Stimulated activated naive CD8-positive, alpha-beta T cell treated with anti-CD3 and anti-CD28 coated beads, Interleukin-15, amount 100 ng/mL, for 72 hours (primary cell): ENCODE data around the gene SGMS1.

Source experiments
- ATAC-seq: fragments of 150-1000 bp; cut with Tn5 transposase; 2 replicates; pipeline ENCODE4 v1.10.0; 2021; ENCODE audit warnings: mild to moderate bottlenecking, moderate library complexity
- DNase-seq, 2 donors: peaks; one replicate each; pipeline ENCODE4 v3.0.0; 2021 to 2022
- H3K27ac Mint-ChIP-seq, 2 donors: one replicate each; pipeline ENCODE4 v1.8.0; 2022; ENCODE audit warnings: mild to moderate bottlenecking in 2 of 2, mixed read lengths in 2 of 2, moderate library complexity in 2 of 2
- H3K27me3 Mint-ChIP-seq: one replicate; pipeline ENCODE4 v1.8.0; 2022; ENCODE audit warnings: mixed read lengths
- H3K4me1 Mint-ChIP-seq: one replicate; pipeline ENCODE4 v1.8.0; 2022; ENCODE audit warnings: mild to moderate bottlenecking, mixed read lengths
- H3K4me3 Mint-ChIP-seq, 2 donors: one replicate each; pipeline ENCODE4 v1.8.0; 2022; ENCODE audit warnings: mild to moderate bottlenecking in 2 of 2, mixed read lengths in 2 of 2, moderate library complexity in 1 of 2
- H3K9me3 Mint-ChIP-seq, 2 donors: one replicate each; pipeline ENCODE4 v1.8.0; 2022; ENCODE audit warnings: mixed read lengths in 2 of 2

Gene SGMS1

DNA sequence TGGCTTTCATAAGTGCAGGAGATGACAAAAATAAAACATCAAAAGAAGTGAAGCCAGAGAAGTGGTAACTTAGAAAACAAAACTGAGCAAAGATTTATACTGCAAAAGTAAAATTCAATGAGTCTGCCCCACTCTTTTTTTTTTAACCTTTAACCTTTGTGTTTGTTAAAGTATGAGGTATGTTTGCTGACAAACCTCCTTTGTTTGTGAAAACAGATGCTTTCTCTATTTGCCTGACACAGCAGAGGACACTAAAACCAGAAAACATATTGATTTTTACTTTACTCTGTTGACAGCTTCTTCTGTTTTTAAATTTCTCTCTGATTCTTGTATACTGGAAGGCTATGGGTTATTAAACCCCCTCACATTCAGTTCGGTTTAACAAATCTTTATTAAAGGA is 57.6 kb downstream of the SGMS1 start:
- Mint-ChIP-seq H3K4me1 (peaks cover 22% of the 10 kb centered on the region), H3K9me3 (no peaks in the 10 kb centered on the region)
- no peak for ATAC-seq

GRCh38 chr10:50565301-50566083 is 58.3 kb downstream of the SGMS1 start:
- no peak for DNase-seq
- Mint-ChIP-seq H3K9me3 (no peaks in the 10 kb centered on the region), H3K27me3 (no peaks in the 10 kb centered on the region), H3K4me3 (no peak overlapping the region), H3K4me1 (peaks cover 22% of the 10 kb centered on the region), H3K27ac (no peak overlapping the region)
- no peak for ATAC-seq

More for the DNA sequence above, 57.6 kb downstream of the SGMS1 start:
- no peak for DNase-seq
- H3K27me3 Mint-ChIP-seq = no peaks in the 10 kb centered on the region
- H3K4me3 Mint-ChIP-seq = no peak overlapping the region
- H3K27ac Mint-ChIP-seq = no peak overlapping the region

DNA sequence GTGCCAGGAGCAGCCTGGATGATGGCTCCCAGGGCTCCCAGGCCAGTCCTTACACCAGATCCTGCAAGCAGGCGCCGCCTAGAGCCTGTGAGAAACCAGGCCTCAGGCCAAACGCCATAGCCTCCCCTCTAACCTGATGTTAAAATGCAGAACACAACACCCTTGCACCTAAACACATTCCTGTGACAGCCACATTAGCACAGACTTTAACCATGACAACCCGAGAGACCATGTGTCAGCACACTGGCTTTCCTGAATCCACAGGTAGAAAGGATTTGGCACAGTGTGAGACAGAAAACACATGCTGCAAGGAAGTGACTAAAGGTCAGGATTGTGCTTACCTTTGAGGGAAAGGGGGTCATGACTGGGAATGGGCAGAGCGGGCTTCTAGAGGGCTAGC is 59.9 kb downstream of the SGMS1 start:
- H3K4me3 Mint-ChIP-seq = no peak overlapping the region
- peaks cover 22% of the 10 kb centered on the region for H3K4me1 Mint-ChIP-seq

GRCh38 chr10:50561816-50562215 is 61.9 kb downstream of the SGMS1 start:
- no peak for DNase-seq
- ATAC-seq = no peak
- Mint-ChIP-seq H3K4me1 (peaks cover 22% of the 10 kb centered on the region), H3K27me3 (no peaks in the 10 kb centered on the region), H3K4me3 (no peak overlapping the region), H3K27ac (no peak overlapping the region), H3K9me3 (no peaks in the 10 kb centered on the region)

More for the DNA sequence above, 59.9 kb downstream of the SGMS1 start:
- no peak overlapping the region for H3K27ac Mint-ChIP-seq
- H3K9me3 Mint-ChIP-seq = no peaks in the 10 kb centered on the region
- DNase-seq (no peak), ATAC-seq (no peak)
- H3K27me3 Mint-ChIP-seq = no peaks in the 10 kb centered on the region

GRCh38 chr10:50561266-50561665 is 62.5 kb downstream of the SGMS1 start:
- H3K27ac Mint-ChIP-seq = no peak overlapping the region
- no peaks in the 10 kb centered on the region for H3K27me3 Mint-ChIP-seq
- ATAC-seq (no peak), DNase-seq (no peak)
- no peaks in the 10 kb centered on the region for H3K9me3 Mint-ChIP-seq
- H3K4me1 Mint-ChIP-seq = peaks cover 27% of the 10 kb centered on the region
- H3K4me3 Mint-ChIP-seq = no peak overlapping the region

- Mint-ChIP-seq H3K4me1 (peaks cover 28% of the 10 kb centered on the region), H3K27me3 (no peaks in the 10 kb centered on the region), H3K27ac (no peak overlapping the region), H3K4me3 (no peak overlapping the region), H3K9me3 (no peaks in the 10 kb centered on the region)
- no peak for DNase-seq
- no peak for ATAC-seq
Observed at GRCh38 chr10:50560370-50560769, 63.4 kb downstream of the SGMS1 start.

- no peak for DNase-seq
- Mint-ChIP-seq H3K4me1 (peaks cover 29% of the 10 kb centered on the region), H3K27me3 (no peaks in the 10 kb centered on the region), H3K4me3 (no peak overlapping the region), H3K27ac (no peak overlapping the region), H3K9me3 (no peaks in the 10 kb centered on the region)
- no peak for ATAC-seq
Observed at GRCh38 chr10:50558371-50558770, 65.4 kb downstream of the SGMS1 start.

- no peak overlapping the region for H3K27ac Mint-ChIP-seq
- DNase-seq (no peak), ATAC-seq (no peak)
- H3K4me1 Mint-ChIP-seq = peaks cover 30% of the 10 kb centered on the region
- no peak overlapping the region for H3K4me3 Mint-ChIP-seq
- no peaks in the 10 kb centered on the region for H3K9me3 Mint-ChIP-seq
- H3K27me3 Mint-ChIP-seq = no peaks in the 10 kb centered on the region
Observed at GRCh38 chr10:50557130-50557682, 66.5 kb downstream of the SGMS1 start.

DNA sequence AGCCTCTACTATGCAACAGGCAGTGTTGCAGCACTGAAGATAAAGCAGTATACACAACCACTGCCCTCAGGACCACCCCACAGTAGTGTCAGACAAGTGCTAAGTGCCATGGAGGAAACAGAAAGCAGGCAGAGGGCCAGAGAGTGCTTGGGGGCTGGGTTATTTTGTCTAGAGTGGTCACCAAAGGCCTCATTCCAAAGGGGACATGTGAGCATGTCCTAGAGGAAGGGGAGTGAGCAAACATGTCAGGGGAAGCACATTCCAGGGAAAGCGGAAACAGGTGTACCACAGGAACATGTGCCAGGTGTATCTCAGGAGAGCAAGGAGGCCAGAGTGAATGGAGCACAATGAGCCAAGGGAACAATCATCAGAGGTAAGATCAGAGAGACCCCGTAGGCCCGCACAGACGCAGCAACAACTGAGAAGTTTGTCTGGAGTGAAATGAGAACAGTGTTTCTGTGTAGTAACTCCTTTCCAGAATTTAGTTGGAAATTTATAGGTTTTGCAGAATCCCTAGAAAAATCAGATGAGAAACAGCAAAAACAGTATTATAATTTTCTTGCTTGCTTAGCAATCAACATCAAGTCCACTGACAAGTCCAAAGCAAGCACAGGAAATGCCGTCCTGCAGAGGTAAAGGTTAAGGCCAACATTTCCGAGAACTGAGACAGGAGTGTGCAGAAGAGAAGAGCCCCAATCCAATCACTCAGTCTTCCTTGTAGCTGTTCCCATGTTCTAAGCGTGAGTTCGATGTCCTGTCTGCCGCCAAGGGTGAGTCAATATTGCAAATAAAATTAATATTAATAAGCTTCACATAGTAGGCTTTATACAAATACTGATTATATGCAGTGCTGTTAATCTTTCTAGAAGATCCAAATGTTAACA is 67.3 kb downstream of the SGMS1 start:
- peaks cover 27% of the 10 kb centered on the region for H3K4me1 Mint-ChIP-seq
- no peaks in the 10 kb centered on the region for H3K9me3 Mint-ChIP-seq
- H3K27me3 Mint-ChIP-seq = no peaks in the 10 kb centered on the region
- H3K4me3 Mint-ChIP-seq = no peak overlapping the region
- H3K27ac Mint-ChIP-seq = no peak overlapping the region
- DNase-seq (no peak), ATAC-seq (no peak)

GRCh38 chr10:50554995-50555568 is 68.7 kb downstream of the SGMS1 start:
- Mint-ChIP-seq H3K27me3 (no peaks in the 10 kb centered on the region), H3K9me3 (no peaks in the 10 kb centered on the region), H3K4me1 (peaks cover 27% of the 10 kb centered on the region), H3K27ac (no peak overlapping the region), H3K4me3 (no peak overlapping the region)
- no peak for ATAC-seq
- no peak for DNase-seq

GRCh38 chr10:50554376-50554994 is 69.3 kb downstream of the SGMS1 start:
- H3K4me3 Mint-ChIP-seq = no peak overlapping the region
- peaks cover 27% of the 10 kb centered on the region for H3K4me1 Mint-ChIP-seq
- no peaks in the 10 kb centered on the region for H3K9me3 Mint-ChIP-seq
- H3K27me3 Mint-ChIP-seq = no peaks in the 10 kb centered on the region
- H3K27ac Mint-ChIP-seq = no peak overlapping the region
- ATAC-seq = no peak
- no peak for DNase-seq

GRCh38 chr10:50552771-50553535 is 70.8 kb downstream of the SGMS1 start:
- DNase-seq = peak; percentile 29 to 45
- Mint-ChIP-seq H3K4me1 (peaks cover 37% of the 10 kb centered on the region), H3K27ac (no peak overlapping the region), H3K4me3 (no peak overlapping the region), H3K9me3 (peaks cover 3 to 11% of the 10 kb centered on the region in 2 donors), H3K27me3 (no peaks in the 10 kb centered on the region)
- ATAC-seq = peak; percentile 93

DNA sequence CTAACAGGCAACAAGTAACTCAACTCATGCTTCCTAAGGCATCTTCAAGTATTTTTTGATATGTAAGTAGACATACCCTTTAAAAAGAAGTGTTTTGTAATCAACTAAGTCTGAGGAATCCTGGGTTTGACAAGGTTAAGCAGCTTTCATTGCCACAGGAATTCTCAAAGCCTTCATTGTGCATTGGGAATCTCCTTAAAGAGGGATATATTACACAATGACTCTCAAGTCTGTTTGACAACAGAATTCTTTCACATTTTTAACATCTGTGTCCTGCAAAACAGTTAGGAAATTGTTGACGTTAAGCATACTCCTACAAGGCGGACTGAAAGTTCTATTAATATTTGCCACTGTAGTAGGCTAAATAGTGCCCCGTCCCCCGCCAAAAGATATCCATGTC is 71.4 kb downstream of the SGMS1 start:
- H3K4me3 Mint-ChIP-seq = no peak overlapping the region
- no peaks in the 10 kb centered on the region for H3K27me3 Mint-ChIP-seq
- H3K4me1 Mint-ChIP-seq = peaks cover 37% of the 10 kb centered on the region
- no peak overlapping the region for H3K27ac Mint-ChIP-seq
- DNase-seq (no peak), ATAC-seq (no peak)
- H3K9me3 Mint-ChIP-seq = peaks cover 9 to 16% of the 10 kb centered on the region in 2 donors

DNA sequence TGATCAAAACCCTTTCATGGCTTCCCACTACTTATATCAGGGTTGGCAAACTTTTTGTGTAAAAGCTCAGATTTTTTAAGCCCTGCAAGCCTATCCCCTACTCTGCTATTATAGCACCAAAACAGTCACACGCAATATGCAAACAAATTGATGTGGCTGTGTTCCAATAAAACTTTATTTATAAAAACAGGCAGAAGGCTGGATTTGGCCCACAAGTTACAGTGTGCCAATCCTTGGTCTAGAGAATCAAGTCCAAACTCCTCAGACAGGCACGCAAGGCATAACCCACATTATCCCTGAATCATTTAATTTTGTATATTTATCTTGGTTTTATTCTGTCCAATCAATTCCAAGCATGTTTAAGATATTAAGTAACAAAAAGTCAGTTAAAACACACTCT is 71.9 kb downstream of the SGMS1 start:
- no peak for ATAC-seq
- H3K27me3 Mint-ChIP-seq = no peaks in the 10 kb centered on the region
- H3K4me3 Mint-ChIP-seq = no peak overlapping the region
- H3K27ac Mint-ChIP-seq = no peak overlapping the region
- DNase-seq = no peak
- peaks cover 37% of the 10 kb centered on the region for H3K4me1 Mint-ChIP-seq
- peaks cover 13 to 16% of the 10 kb centered on the region in 2 donors for H3K9me3 Mint-ChIP-seq
